NCI-H748 (cell line): ENCODE data around the gene EXD3.

Experiments
- DNase-seq: peaks from one replicate; lab custom pipeline; 2025; ENCODE audit not compliant: unreplicated experiment; lab: John Stamatoyannopoulos, UW

EXD3 gene

DNA sequence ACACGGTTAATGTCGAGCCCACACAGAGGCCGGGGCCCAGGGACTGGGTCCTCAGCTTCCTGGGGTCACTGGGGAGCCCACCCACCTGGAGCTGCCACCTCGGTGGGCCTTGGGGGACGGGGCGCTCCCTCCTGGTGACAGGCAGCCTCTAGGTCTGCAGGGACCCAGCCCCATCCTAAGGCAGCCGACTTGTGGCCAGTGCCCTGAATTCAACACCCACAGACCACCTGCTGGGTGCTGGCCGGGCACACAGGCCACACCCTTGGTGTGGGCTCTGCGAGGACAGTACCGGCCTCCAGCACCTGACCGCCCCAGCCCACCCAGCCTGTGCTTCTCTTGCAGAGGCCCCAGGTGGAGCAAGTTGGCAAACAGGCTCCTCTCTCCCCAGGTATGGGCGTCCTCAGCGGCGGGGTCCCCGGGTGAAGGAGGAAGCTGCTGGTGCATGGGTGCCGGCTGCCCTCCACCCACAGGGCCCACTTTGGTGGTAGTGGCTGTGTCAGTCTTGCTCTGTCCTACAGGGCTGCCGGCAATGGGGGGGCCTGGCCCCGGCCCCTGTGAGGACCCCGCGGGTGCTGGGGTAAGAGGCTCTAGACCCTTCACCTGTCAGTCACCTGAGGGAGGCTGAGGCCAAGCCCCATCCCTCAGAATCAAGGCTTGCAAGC is 9.9 kb upstream of the EXD3 start:
- no peak for DNase-seq

DNA sequence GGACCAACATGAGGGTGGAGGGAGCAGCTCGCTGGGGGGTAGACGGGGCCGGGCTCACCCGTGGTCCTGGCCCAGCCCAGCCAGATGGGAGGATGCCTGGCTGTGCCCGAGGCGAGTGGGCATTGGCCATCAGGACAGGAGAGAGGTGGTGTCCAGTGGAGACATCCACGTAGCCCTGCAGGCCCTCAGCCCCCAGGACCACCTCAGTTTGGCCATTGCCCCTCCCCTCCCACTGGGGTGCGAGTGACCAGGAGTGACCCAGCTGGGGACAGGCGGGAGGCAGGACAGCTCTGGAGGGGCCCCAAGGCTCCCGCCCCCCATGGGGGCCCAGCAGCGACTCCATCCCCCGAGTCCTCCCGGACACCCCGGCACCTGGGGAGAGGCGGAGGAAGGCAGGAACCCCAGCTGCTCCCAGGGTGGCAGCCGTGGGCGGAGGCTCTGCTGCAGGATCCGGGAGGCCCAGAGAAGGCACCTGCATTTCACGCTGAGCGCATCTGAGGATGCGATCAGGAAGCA is 8.5 kb upstream of the EXD3 start:
- DNase-seq: no peak

DNA sequence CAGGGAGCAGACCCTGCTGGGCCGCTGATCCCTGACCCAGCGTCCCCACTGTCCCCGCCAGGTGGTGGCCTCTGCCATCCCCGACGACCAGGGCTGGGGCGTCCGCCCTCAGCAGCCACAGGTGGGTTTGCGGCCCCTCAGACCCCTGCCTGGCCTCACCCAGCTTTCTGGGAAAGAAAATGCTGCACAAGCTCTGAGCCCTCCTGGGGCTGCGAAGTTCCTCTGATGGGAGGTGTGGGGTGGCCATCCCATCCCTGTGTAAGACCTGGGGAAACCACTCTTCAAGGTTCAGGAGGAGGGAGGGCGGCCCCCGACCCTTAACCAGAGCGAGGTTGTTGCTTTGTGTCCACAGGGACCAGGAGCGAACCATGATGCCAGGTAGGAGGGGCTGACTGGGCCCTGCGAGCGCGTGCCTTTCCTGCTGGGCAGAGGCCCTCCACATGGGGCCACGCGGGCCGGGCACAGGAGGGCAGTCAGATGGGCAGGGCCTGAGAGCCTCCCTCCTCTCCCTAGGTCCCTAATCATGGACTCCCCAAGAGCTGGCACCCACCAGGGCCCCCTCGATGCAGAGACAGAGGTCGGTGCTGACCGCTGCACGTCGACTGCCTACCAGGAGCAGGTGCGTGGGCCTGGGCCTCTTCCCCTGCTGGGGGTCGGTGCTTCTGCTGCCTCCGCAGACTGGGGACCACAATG is 7.9 kb upstream of the EXD3 start:
- no peak for DNase-seq

DNA sequence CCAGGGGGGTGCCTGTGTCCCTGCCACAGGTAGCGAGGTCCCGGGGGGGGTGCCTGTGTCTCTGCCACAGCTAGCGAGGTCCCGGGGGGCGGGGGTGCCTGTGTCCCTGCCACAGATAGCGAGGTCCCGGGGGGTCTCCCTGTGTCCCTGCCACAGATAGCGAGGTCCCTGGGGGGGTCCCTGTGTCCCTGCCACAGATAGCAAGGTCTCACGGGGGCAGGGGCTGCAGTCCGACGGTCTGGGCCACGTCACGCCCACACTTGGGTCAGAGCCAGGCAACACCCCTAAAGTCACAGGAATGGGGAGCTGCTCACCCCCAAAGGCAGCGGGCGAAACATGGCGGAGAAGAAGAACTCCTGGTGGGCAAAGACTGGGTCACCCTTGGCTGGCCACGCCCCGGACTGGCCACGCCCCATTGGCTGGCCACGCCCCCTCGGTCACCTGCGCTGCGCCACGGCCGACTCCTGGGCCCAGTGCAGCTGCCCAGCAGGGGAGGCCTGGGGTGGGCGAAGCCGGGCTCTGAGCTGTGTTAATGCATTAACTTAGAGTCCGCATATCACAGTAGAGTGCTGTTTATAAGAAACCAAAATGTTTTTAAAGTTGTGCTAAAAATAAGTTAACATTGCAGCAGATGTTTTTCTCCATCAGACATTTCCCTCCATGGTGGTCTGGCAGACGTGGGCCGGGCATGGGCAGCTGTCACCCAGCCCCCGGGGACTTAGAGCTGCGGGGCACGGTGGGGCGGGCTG is 7.2 kb upstream of the EXD3 start:
- DNase-seq: peak; percentile 68

DNA sequence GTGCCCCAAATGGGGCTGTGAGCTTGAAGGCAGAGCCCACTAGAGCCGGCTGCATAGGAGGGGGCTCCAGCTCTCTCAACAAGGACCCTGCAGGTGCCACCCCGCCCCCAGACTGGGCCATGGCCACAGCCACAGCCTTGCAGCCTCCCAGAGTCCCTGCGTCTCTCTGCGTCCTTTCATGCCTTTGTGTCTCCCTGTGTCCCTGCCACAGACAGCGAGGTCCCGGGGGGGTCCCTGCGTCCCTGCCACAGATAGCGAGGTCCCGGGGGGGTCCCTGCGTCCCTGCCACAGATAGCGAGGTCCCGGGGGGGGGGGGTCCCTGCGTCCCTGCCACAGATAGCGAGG is 6.6 kb upstream of the EXD3 start:
- no peak for DNase-seq

DNA sequence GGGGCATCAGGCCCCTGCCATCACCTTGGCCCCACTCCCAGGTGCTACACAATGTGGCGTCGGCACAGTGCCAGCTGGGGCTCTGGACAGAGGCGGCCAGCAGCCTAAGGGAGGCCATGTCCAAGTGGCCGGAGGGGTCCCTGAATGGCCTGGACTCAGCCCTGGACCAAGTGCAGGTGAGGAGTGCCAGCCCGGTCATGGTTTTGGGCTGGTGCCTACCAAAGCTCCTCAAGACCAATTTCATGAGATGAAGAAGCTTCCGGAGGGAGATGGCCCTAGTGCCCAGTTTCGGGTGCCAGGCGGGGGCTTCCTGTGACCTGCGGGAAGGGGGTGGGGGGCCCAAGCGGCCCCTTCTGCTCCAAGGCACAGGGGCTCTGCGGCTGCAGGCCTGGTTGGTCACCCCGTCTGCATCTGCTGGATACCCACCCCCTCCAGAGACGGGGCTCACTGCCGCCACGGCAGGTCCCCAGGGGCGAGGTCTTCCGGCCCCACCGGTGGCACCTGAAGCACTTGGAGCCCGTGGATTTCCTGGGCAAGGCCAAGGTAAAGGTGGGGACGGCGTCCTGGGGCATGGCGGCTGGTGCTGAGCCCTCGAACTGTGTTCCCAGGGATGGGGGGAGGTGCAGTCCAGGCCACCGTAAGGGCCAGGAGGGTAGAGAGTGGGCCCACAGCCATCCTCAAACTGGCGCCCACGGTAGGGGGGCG is 6.0 kb upstream of the EXD3 start:
- peak; percentile 56 for DNase-seq

DNA sequence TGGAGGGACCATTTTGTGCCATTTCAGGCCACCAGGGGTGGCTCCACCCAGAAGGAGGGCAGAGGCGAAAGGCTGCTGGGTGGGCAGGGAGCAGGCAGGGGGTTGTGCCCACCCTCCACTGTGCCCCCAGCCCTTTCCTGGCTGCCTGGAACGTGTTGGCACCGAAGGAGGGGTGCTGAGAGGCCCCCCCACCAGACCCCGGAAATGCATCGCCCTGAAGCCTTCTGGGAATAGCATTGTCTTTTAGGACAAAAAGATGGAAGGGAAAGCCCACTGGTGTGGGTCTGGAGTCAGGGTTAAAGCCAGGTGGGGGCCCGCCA is 5.3 kb upstream of the EXD3 start:
- no peak for DNase-seq

DNA sequence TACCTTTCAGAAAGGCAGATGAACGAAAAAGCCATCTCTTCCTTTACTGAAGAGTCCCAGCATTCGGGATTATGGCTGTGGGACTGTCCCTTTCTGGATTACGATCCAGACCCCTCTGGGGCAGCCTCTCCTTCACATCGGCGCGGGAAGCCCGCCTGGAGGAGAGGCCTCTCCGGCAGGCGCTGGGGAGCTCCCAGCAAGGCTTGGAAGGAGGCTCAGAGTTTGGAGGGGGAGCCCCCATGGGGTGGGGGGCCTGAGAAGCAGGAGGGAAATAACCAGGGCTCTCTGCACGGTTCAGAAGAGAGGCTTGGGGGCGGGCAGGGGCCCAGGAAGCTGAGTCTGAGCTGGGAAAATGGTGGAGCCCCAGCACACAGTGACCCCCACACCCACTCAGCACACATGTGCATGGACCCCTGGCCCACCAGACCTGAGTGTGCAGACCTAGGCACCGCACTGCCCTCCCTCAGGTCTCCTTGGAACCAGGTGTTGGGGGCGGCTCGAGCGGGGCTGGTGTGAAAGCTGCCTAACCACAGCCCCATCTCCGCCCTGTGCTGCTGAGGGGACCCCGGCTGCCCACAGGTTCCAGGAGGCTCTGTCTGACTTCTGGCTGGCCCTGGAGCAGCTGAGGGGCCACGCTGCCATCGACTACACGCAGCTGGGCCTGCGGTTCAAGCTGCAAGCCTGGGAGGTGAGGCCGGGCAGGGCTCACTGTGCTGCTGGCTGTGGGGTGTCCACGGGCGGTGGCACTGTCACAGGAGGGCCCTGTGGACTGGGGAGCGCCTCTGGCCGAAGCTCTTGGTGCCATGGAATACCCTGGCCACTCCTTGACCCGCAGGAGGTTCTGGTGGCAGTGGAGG is 4.7 kb upstream of the EXD3 start:
- DNase-seq: no peak

DNA sequence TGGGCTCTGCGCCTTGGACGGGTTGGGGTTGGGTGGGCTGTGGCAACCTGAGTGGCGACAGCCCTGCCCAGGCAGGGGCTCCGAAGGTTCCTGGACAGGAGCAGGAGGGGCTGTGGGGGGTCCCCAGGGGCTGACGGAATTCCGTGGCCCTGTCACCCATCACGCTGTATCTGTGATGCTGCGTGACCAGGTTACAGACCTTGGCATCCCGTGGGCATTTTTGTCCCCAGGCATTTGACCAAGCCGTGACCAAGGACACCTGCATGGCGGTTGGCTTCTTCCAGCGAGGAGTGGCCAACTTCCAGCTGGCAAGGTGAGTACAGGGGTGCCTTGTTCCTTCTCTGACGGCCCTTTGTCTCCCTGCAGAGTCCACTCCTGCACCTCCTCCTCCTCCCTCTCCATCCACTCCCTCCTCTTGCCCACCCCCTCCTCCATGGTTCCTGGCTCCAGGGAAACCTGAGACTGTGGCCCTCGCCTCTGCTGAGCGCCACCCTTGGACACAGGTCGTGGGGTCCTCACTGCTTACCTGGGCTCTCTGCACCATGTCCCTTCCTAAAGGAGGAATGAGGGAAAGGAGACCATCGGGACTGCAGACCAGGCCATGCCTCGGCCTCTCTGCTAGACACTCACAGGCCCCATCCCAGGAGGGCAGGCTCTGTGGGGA is 3.2 kb upstream of the EXD3 start:
- no peak for DNase-seq

DNA sequence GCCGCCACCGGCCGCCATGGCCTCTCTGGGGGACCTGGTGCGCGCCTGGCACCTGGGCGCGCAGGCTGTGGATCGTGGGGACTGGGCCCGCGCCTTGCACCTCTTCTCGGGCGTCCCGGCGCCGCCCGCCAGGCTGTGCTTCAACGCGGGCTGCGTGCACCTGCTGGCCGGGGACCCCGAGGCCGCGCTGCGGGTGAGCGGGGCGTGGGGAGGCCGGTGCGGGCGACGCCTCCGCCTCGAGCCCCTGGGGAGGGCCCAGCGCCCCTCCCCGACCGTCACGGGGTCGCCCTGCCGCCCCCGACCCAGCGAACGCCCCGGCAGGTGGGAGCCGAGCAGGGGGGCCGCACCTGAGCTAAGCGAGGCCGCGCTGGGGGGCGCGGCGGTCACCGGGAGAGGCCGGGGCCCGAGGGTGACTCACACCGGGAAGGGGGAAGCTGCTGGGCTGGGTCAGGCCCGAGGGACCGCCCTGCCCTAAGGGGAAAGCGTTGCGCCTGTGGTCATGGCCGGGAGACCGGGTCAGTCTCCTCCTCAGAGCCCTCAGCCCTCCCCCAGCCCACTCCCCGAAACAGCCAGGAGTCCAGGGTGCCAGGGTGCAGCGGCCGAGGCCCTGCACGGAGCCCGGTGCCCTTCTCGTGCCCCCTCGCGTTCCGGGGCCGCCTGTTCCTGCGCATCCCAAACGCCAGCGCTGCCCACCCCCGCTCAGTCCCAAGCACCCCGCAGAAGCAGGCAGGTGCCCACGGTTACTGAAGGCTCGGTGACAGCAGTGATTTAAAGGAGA is 741 bp upstream of the EXD3 start:
- DNase-seq: no peak

DNA sequence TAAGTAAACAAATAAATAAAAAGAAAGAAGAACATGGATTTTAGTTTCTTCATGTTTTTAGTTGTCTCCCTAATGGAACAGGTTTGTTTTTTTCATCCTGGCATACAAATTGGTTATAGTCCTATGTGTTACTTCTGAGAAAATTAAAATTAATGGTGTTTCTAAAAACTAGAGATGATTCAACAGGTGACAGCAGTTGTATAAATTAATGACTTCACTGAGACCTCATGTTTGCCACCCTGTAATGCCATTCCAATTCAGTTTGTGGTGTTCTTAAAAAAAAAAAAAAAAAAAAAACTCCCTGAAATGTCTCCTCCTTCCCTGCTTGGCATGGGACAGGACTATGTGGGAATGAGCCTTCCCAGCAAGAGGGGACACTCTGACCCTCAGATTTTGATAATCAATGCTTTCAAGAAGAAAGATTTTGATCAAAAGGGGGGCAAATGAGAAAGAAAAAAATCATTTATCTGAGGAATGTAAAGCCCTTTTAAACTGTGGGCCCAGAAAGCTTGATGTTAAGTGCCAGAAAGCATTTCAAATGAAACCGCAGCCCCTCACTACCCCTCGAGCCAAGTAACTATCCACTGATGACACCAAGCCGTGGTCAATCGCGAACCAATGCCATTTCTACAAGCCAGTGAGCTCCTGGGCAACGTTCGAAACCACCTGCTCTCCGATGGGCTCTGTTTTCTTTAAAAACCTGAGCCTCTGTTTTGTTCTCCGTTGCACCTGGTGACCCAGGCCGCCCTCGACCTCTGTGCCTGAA is 941 bp downstream of the EXD3 start:
- peak; percentile 59 for DNase-seq

DNA sequence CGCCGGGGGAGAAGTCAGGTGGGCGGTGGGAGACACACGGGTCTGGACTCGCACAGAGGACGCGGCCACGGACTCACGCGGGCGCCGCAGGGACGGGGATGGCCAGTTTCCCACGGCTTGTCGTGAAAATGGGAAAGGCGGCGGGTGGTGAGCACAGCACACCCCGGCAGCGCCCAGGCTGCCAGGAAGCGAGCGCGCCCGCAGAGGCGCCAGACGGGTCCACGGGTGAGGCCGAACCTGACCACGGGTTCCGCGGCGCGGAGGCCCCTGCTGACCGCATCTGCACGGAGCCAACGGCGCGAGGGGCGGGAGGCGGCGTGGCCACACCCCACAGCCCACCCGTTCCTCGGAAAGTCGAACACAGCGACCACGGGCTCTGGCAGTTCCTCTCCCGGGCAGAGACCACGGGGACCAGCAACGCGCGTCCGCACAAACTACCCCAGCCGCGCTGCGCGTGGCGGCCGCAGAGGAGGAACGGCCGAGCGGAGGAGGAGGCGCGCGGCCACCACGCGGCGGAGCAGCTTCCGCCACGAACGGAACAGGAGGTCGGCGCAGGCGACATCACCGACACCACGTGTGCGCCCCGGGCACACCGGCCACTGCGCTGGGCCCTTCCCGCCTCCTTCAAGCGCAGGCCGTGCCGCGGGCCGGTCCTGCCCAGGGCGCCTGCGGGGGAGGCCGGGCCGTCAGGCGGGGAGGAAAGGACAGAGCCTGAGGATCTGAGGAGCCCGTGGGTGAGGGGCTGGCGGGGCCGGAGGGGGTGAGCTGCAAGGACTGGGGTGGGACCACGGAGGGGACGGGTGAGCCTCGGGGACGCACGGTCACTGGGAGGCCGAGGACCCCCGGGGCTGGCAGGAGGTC is 5.6 kb downstream of the EXD3 start:
- DNase-seq: no peak

DNA sequence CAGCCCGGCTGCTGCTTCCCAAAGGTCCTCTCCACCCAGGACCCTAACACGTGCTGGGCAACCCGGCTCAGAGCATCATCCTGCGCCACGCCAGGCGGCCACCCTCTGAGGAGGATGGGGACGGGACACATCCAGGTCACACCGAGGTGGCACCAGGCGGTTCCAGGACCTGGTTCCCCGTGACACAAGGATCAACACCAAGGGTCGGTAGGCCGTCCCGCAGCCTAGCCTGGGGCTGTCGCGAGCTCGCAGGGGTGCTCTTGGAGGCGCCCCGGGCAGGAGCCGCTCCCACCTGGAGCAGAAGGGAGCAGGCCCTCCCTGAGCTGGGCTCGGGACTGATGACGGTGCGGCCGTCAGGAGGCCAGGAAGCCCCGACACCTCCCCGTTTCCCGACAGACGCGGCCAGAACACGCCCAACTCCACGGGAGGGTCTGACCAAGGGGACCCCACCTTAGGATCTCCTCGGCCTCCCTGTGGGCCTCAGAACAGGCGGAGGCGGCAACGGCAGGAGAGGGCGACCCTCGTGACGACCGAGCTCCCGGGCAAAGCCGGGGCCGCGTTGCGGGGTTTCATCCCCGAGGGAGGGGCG is 6.3 kb downstream of the EXD3 start:
- no peak for DNase-seq

DNA sequence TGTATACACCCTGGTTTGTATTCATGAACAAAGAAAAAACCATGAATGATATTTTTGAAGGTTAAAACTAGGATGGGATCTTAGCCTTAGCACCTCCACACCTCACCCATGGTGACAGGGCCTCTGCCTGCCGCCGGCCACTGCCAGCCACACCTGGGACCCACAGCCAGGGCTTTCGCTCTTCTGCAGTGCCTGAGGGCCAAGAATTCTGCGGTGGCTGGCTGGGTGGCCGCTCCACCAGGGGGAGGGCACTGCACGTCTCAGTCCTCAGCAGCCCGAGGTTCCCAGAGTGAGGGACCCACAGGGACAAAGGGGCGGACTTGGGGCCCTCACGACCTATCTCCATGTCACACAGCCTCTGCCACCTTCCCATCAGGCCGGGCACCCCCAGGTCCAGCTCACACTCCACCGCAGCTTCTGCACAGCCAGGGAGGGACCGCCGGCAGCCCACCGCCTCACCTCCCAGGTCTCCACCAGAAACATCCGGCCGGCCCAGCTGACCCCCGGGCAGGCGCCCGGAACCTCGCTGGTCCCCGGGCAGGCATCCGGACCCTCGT is 6.9 kb downstream of the EXD3 start:
- no peak for DNase-seq

DNA sequence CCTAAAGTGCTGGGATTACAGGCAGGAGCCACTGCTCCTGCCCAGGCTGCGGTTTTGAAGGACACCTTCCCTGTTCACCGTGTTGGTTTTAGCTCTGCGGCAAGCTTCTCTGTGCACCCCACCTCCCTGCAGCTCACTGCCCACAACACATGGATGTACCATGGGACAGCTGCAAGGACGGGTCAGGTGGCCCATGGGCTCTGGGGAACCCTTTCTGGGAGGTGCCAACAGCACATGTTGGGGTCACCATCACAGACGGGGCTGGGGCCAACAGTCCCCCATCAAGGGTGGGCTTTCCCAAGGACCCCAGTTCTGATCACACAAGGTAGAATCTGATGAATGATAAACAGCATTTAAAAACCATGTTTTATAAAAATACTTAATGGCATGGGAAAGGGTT is 7.5 kb downstream of the EXD3 start:
- DNase-seq: no peak

DNA sequence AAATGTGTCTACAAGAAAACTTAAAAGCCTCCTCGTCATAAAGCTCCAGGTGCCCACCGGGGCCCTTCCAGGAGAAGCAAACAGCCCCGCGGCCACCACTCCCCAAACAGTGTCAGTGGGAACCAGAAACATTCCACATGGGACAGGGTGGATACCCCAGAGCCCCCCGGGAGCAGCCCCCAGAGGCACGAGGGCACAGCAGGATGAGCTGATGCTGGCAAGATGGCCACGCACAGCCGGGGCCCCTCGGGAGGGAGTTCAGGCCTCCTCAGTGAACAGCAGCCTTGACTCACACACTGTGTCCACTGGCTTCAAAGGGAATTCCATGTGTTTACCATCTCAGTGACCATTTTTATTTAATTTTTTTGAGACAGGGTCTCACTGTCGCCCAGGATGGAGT is 10.5 kb downstream of the EXD3 start:
- no peak for DNase-seq
